ENCODE data around the gene ADARB1. TPM values are rescaled to one million over a fixed set of nuclear protein-coding genes. Genes with fewer than 3 reads are reported as not detected.

Gene ADARB1
- polyA plus RNA-seq, 3 donors = 0.40 to 2.6 (median 1.0) TPM

DNA sequence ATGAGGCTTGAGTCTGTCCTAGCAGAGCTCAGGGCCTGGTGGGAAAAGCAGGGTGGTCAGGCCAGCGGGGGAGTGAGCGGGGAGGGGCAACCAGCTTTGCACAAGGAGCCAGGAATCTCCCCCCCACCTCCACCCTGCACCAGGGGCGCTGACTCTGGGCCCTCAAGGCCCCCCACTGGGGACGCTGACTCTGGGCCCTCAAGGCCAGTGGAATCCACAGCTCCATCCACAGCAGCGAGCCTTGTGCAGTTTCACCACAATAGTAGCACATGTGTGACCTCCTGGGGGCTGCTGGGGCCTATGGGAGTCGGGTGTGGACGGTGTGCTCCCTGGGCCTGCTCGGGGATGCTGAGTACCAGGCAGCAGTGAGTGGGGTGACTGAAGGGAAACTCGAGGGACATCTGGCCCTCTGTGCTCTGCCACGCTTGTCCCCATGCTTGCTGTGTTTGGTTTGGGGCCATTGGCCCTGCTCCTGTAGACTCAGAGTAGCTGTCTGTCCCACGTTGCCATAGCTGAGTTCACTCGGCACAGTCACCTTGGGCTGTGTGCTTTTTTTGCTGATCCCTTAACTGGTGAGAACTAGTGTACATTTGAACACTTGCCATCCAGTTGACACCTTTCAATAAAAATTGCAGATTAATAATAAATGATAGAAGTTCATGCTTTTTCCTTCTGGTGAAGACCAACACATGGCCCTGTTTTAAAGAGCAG, 89.2 kb downstream of the ADARB1 start:
- TF ChIP-seq, protein P1, sequence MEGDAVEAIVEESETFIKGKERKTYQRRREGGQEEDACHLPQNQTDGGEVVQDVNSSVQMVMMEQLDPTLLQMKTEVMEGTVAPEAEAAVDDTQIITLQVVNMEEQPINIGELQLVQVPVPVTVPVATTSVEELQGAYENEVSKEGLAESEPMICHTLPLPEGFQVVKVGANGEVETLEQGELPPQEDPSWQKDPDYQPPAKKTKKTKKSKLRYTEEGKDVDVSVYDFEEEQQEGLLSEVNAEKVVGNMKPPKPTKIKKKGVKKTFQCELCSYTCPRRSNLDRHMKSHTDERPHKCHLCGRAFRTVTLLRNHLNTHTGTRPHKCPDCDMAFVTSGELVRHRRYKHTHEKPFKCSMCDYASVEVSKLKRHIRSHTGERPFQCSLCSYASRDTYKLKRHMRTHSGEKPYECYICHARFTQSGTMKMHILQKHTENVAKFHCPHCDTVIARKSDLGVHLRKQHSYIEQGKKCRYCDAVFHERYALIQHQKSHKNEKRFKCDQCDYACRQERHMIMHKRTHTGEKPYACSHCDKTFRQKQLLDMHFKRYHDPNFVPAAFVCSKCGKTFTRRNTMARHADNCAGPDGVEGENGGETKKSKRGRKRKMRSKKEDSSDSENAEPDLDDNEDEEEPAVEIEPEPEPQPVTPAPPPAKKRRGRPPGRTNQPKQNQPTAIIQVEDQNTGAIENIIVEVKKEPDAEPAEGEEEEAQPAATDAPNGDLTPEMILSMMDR (IDR thresholded peaks at IDR 0.05) = no peak
- no peaks in the 10 kb centered on the region for H3K79me2 ChIP-seq (ENCODE audit: insufficient read depth, low read length)
- no peak overlapping the region for H3K4me3 ChIP-seq (replicated peaks in 1 of 3; ENCODE audit: low read depth in 2 of 3, low read length in 3 of 3)
- no peaks in the 10 kb centered on the region for H3K27me3 ChIP-seq (ENCODE audit: control insufficient read depth in 2 of 2, insufficient read depth in 2 of 2, low read length in 2 of 2)
- WGBS (ENCODE audit: insufficient coverage) = 96% methylated on average over 9 of the region's 12 CpGs
- no peak overlapping the region for H3K4me2 ChIP-seq (replicated peaks; ENCODE audit: extremely low read depth, low read length, poor library complexity, severe bottlenecking)
- no peaks in the 10 kb centered on the region for H3K36me3 ChIP-seq (replicated peaks in 1 of 2; ENCODE audit: control insufficient read depth in 1 of 2, insufficient read depth in 2 of 2, low read length in 2 of 2)
- DNase-seq = no peak
- peak overlapping the region in 1 of 7 donors; percentile 31 for H3K27ac Mint-ChIP-seq
- peaks cover 0 to 6% of the 10 kb centered on the region in 2 donors for H3K4me1 ChIP-seq (ENCODE audit: control insufficient read depth in 1 of 2, insufficient read depth in 2 of 2, low read length in 2 of 2)
- no peak overlapping the region for H3K9ac ChIP-seq (ENCODE audit: insufficient read depth, low read length, poor library complexity, severe bottlenecking)
- H4K20me1 ChIP-seq (ENCODE audit: insufficient read depth, low read length) = no peaks in the 10 kb centered on the region
- peaks cover 12% of the 10 kb centered on the region for H3K4me1 Mint-ChIP-seq
- no peak overlapping the region for H2AFZ ChIP-seq (ENCODE audit: insufficient read depth, low read depth, low read length, poor library complexity, severe bottlenecking)
- intact Hi-C loops (cut with micrococcal nuclease) = loop anchor here in 1 of 2 donors (10.0 kb wide), 1 partner anchor 101 kb away; no protein-coding TSS in a partner anchor
- peaks cover 0 to 1% (median 0%) of the 10 kb centered on the region in 3 donors for H3K27me3 Mint-ChIP-seq (ENCODE audit: low read depth in 3 of 3)
- no peak overlapping the region for H3K4me3 Mint-ChIP-seq
- peaks cover 0 to 6% of the 10 kb centered on the region in 2 donors for H3K9me3 ChIP-seq (replicated peaks in 1 of 2; ENCODE audit: control insufficient read depth in 1 of 2, insufficient read depth in 1 of 2, low read length in 2 of 2)
- H3K9me3 Mint-ChIP-seq = peaks cover 0 to 9% (median 3%) of the 10 kb centered on the region in 7 donors
- H3K27ac ChIP-seq (ENCODE audit: low read depth in 1 of 2, low read length in 2 of 2) = no peak overlapping the region
- H3K36me3 Mint-ChIP-seq = peaks cover 0 to 4% of the 10 kb centered on the region in 2 donors

DNA sequence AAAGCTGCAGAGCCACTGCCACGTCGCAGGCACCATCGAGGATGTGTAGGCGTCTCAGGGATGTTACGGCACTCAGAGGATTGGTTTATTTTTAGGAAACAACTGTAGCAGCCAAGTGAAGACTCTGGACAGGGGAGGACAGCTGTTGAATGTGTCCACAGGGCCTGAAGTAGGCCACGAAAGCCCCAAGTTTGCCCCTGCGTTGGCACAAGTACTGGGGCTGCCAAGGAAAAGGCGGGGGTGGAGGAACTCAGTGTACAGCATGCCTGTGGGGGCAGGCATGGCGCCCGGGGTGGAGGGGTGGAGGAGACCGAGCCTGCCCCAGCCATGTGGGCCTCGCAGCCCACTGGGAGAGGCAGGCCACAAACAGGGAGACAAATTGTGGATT, 89.7 kb downstream of the ADARB1 start:
- H3K9ac ChIP-seq (ENCODE audit: insufficient read depth, low read length, poor library complexity, severe bottlenecking) = no peak overlapping the region
- H3K9me3 ChIP-seq (replicated peaks in 1 of 2; ENCODE audit: control insufficient read depth in 1 of 2, insufficient read depth in 1 of 2, low read length in 2 of 2) = peaks cover 0 to 4% of the 10 kb centered on the region in 2 donors
- Mint-ChIP-seq H3K4me3 (no peak overlapping the region), H3K36me3 (peaks cover 0 to 4% of the 10 kb centered on the region in 2 donors), H3K27ac (peak overlapping the region in 1 of 7 donors; percentile 31), H3K4me1 (peaks cover 16% of the 10 kb centered on the region), H3K27me3 (ENCODE audit: low read depth in 3 of 3) (peaks cover 0 to 1% (median 0%) of the 10 kb centered on the region in 3 donors), H3K9me3 (peaks cover 0 to 5% (median 0%) of the 10 kb centered on the region in 7 donors)
- no peaks in the 10 kb centered on the region for H3K36me3 ChIP-seq (replicated peaks in 1 of 2; ENCODE audit: control insufficient read depth in 1 of 2, insufficient read depth in 2 of 2, low read length in 2 of 2)
- H3K4me2 ChIP-seq (replicated peaks; ENCODE audit: extremely low read depth, low read length, poor library complexity, severe bottlenecking) = no peak overlapping the region
- H4K20me1 ChIP-seq (ENCODE audit: insufficient read depth, low read length) = no peaks in the 10 kb centered on the region
- DNase-seq = no peak
- H2AFZ ChIP-seq (ENCODE audit: insufficient read depth, low read depth, low read length, poor library complexity, severe bottlenecking) = no peak overlapping the region
- H3K27me3 ChIP-seq (ENCODE audit: control insufficient read depth in 2 of 2, insufficient read depth in 2 of 2, low read length in 2 of 2) = no peaks in the 10 kb centered on the region
- intact Hi-C loops (cut with micrococcal nuclease) = loop anchor here in 1 of 2 donors (10.0 kb wide), 1 partner anchor 101 kb away; no protein-coding TSS in a partner anchor
- WGBS (ENCODE audit: insufficient coverage) = 86% methylated on average over 12 of the region's 12 CpGs
- no peak overlapping the region for H3K4me3 ChIP-seq (replicated peaks in 1 of 3; ENCODE audit: low read depth in 2 of 3, low read length in 3 of 3)
- no peak overlapping the region for H3K27ac ChIP-seq (ENCODE audit: low read depth in 1 of 2, low read length in 2 of 2)
- peaks cover 5 to 12% of the 10 kb centered on the region in 2 donors for H3K4me1 ChIP-seq (ENCODE audit: control insufficient read depth in 1 of 2, insufficient read depth in 2 of 2, low read length in 2 of 2)
- TF ChIP-seq, protein P1 (IDR thresholded peaks at IDR 0.05) = no peak
- no peaks in the 10 kb centered on the region for H3K79me2 ChIP-seq (ENCODE audit: insufficient read depth, low read length)

All from CD14-positive monocyte (primary cell).